ENCODE measurements around the gene STXBP6.

The STXBP6 gene

GRCh38 chr14:25067600-25067999, 17.7 kb upstream of the STXBP6 start:
- DNase-seq (no peak), ATAC-seq (no peak)
- Mint-ChIP-seq H3K4me3 (no peak overlapping the region), H3K4me1 (no peaks in the 10 kb centered on the region), H3K27ac (no peak overlapping the region), H3K9me3 (no peaks in the 10 kb centered on the region), H3K27me3 (peaks cover 10% of the 10 kb centered on the region), H3K36me3 (ENCODE audit: low read depth) (no peaks in the 10 kb centered on the region)

GRCh38 chr14:25062022-25062321, 12.0 kb upstream of the STXBP6 start:
- DNase-seq (no peak), ATAC-seq (no peak)
- H3K27ac Mint-ChIP-seq, result no peak overlapping the region
- H3K4me3 Mint-ChIP-seq, result no peak overlapping the region
- no peaks in the 10 kb centered on the region for H3K9me3 Mint-ChIP-seq
- H3K36me3 Mint-ChIP-seq (ENCODE audit: low read depth), result no peaks in the 10 kb centered on the region
- peaks cover 13% of the 10 kb centered on the region for H3K27me3 Mint-ChIP-seq
- no peaks in the 10 kb centered on the region for H3K4me1 Mint-ChIP-seq

DNA sequence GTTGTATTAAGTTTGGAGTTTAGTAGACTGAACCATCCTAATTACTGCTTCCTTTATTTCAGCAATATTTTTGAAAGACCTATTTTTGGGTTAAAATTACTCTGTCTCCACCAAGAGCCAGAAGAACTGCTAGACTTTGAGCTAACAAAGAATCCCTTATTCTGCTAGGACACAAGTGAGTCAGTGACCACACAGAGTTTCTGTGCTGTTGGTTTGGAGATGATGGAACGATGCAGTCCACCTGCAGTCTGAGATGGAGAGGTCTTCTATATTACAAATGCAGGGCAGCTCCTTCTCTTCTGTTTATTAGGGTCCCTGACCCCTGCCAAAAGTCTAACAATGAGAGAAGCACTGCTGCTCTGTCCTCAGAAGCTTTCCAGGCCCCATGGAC, 6.7 kb upstream of the STXBP6 start:
- no peaks in the 10 kb centered on the region for H3K36me3 Mint-ChIP-seq (ENCODE audit: low read depth)
- no peaks in the 10 kb centered on the region for H3K4me1 Mint-ChIP-seq
- no peak overlapping the region for H3K4me3 Mint-ChIP-seq
- no peaks in the 10 kb centered on the region for H3K9me3 Mint-ChIP-seq
- no peak for DNase-seq
- H3K27ac Mint-ChIP-seq, result no peak overlapping the region
- H3K27me3 Mint-ChIP-seq, result peaks cover 25% of the 10 kb centered on the region
- ATAC-seq, result no peak

GRCh38 chr14:25055992-25056687, 6.2 kb upstream of the STXBP6 start:
- Mint-ChIP-seq H3K4me3 (no peak overlapping the region), H3K27me3 (peaks cover 30% of the 10 kb centered on the region), H3K9me3 (no peaks in the 10 kb centered on the region), H3K36me3 (ENCODE audit: low read depth) (no peaks in the 10 kb centered on the region), H3K27ac (no peak overlapping the region), H3K4me1 (no peaks in the 10 kb centered on the region)
- no peak for DNase-seq
- no peak for ATAC-seq

DNA sequence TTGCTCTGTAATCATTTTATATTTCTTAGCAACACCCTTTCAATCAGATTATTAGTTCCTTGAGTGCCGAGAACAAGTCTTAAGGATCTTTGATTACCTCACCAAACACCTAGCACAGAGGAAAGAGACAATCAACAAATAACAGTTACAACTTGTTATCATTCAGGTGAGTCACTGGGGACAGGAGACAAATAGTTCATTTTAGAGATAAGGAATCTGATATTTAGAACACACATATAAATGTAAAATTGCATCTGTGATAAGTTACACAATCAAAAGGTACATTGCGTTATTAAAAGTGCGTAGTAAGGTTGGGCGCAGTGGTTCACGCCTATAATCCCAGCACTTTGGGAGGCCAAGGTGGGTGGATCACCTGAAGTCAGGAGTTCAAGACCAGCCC, 5.1 kb upstream of the STXBP6 start:
- Mint-ChIP-seq H3K9me3 (no peaks in the 10 kb centered on the region), H3K36me3 (ENCODE audit: low read depth) (no peaks in the 10 kb centered on the region), H3K4me3 (no peak overlapping the region), H3K27me3 (peaks cover 36% of the 10 kb centered on the region), H3K4me1 (peaks cover 4% of the 10 kb centered on the region), H3K27ac (no peak overlapping the region)
- DNase-seq (no peak), ATAC-seq (no peak)

- no peaks in the 10 kb centered on the region for H3K36me3 Mint-ChIP-seq (ENCODE audit: low read depth)
- H3K4me3 Mint-ChIP-seq, result no peak overlapping the region
- DNase-seq, result no peak
- no peak overlapping the region for H3K27ac Mint-ChIP-seq
- H3K27me3 Mint-ChIP-seq, result peaks cover 41% of the 10 kb centered on the region
- H3K9me3 Mint-ChIP-seq, result no peaks in the 10 kb centered on the region
- H3K4me1 Mint-ChIP-seq, result peaks cover 8% of the 10 kb centered on the region
- ATAC-seq, result no peak
These were observed 3.6 kb upstream of the STXBP6 start for GRCh38 chr14:25053585-25053984.

GRCh38 chr14:25052921-25053320, 3.0 kb upstream of the STXBP6 start:
- Mint-ChIP-seq H3K9me3 (no peaks in the 10 kb centered on the region), H3K4me1 (peaks cover 8% of the 10 kb centered on the region), H3K4me3 (no peak overlapping the region), H3K36me3 (ENCODE audit: low read depth) (no peaks in the 10 kb centered on the region), H3K27ac (no peak overlapping the region), H3K27me3 (peaks cover 44% of the 10 kb centered on the region)
- ATAC-seq (no peak), DNase-seq (no peak)

- DNase-seq, result no peak
- no peak for ATAC-seq
- H3K27ac Mint-ChIP-seq, result no peak overlapping the region
- H3K36me3 Mint-ChIP-seq (ENCODE audit: low read depth), result no peaks in the 10 kb centered on the region
- H3K4me1 Mint-ChIP-seq, result peaks cover 8% of the 10 kb centered on the region
- no peak overlapping the region for H3K4me3 Mint-ChIP-seq
- no peaks in the 10 kb centered on the region for H3K9me3 Mint-ChIP-seq
- peaks cover 44% of the 10 kb centered on the region for H3K27me3 Mint-ChIP-seq
These were observed 2.4 kb upstream of the STXBP6 start for GRCh38 chr14:25052385-25052784.

DNA sequence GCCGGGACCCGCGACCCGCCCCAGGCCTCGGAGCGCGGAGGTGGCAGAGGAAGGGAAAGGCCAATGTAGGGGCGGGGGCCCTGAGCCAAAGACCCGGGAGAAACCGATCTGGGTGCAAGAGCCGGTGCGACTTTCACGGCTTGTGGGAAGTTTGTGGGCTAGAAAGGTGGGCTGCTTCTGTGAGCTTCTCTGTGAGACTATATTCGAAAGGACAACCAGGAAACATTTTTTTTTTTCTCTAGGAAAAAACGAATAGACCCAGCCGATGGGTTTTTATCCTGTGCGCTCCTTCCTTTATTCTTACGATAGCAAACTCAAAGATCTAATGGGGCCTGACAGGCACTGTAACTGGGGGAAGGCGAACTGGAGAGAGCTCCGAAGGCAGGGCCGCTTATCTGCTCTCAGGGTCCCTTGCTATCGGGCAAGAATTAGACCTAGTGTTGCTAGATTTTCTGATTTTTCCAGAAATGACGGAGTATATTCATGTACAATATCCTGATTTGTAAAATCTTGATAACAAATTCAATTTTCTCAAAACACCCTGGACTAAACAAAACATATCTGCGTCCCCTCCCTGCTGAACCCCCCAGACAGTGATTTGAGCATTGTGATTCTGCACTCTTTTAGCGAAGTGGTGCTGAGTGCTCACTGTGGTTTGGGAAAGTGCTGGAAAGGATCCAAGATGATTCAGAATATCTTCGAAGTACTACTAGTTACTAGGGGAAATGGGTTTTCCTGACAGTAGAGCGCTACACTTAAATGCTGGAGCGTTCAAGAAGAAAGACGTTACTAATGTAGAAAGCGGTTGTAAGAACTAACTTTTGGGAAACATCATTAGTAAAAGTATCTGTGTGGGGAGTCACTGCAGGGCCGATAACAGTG, 563 bp upstream of the STXBP6 start:
- DNase-seq, result no peak
- peaks cover 52% of the 10 kb centered on the region for H3K27me3 Mint-ChIP-seq
- peak overlapping the region; percentile 67 for H3K4me3 Mint-ChIP-seq
- ATAC-seq, result no peak
- no peaks in the 10 kb centered on the region for H3K9me3 Mint-ChIP-seq
- no peaks in the 10 kb centered on the region for H3K36me3 Mint-ChIP-seq (ENCODE audit: low read depth)
- no peak overlapping the region for H3K27ac Mint-ChIP-seq
- H3K4me1 Mint-ChIP-seq, result peaks cover 8% of the 10 kb centered on the region

DNA sequence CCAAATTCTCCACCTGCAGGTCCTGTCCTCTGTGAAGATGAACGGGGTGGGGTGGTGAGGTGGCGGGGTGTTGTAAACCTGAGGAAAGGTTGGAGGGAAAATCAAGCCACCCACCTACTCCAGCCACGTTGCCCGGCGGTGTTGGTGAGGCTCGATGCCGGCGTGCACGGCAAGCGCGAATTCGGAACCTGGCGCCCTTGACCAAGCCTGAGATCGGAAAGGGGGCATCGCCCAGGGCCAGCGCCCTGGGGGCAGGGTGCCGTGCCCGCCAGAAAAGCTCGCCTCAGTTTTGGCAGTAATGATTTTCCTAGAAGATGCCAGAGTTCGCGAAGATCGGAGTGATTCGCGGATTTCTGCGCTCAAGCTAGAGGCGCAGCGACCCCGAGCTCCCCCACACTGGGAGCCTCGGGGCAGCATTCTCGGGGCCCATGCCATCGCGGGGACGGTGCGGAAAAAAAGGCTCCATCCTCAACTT, 817 bp downstream of the STXBP6 start:
- ATAC-seq, result no peak
- Mint-ChIP-seq H3K9me3 (no peaks in the 10 kb centered on the region), H3K27me3 (peaks cover 49% of the 10 kb centered on the region)

GRCh38 chr14:25048170-25049016, 1.6 kb downstream of the STXBP6 start:
- Mint-ChIP-seq H3K27me3 (peaks cover 48% of the 10 kb centered on the region), H3K4me3 (no peak overlapping the region), H3K36me3 (ENCODE audit: low read depth) (no peaks in the 10 kb centered on the region), H3K4me1 (peaks cover 8% of the 10 kb centered on the region), H3K27ac (no peak overlapping the region), H3K9me3 (no peaks in the 10 kb centered on the region)
- ATAC-seq (no peak), DNase-seq (no peak)

More for the DNA sequence above, 817 bp downstream of the STXBP6 start:
- Mint-ChIP-seq H3K27ac (no peak overlapping the region), H3K4me1 (peaks cover 8% of the 10 kb centered on the region), H3K36me3 (ENCODE audit: low read depth) (no peaks in the 10 kb centered on the region), H3K4me3 (no peak overlapping the region)
- no peak for DNase-seq

DNA sequence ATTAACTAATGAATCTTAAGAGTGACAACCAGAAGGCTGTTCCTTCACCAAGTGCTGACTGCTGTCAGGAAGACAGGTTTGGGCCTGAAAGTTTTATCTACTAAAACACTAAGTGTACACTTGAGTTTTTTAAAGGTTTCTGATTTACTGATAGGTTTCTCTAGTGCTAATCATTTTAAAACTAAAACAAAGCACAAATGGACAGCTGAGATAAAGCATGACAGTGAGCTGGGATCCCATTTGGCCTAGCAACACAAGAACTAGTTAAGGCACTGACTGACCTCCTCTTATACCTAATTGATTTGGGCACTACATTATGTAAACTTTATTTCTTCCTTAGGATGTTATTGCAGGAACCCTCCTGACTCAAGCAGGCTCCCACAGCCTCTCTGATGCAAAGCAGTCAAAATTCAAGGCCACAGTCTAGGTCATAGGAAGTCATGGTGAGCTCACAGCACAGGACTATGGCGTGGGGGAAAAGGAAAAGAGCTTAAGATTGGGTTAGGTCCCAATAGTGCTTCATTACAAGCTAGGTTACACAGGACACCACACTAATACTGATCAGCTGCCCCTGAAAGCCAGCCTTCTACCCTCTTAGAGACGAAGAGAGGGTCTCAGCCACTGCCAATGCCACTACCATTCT, 3.5 kb downstream of the STXBP6 start:
- no peak overlapping the region for H3K27ac Mint-ChIP-seq
- H3K4me3 Mint-ChIP-seq, result no peak overlapping the region
- DNase-seq, result no peak
- no peaks in the 10 kb centered on the region for H3K9me3 Mint-ChIP-seq
- H3K27me3 Mint-ChIP-seq, result peaks cover 37% of the 10 kb centered on the region
- H3K36me3 Mint-ChIP-seq (ENCODE audit: low read depth), result no peaks in the 10 kb centered on the region
- no peak for ATAC-seq
- H3K4me1 Mint-ChIP-seq, result peaks cover 8% of the 10 kb centered on the region

GRCh38 chr14:25044106-25044698, 5.7 kb downstream of the STXBP6 start:
- ATAC-seq (no peak), DNase-seq (no peak)
- no peak overlapping the region for H3K4me3 Mint-ChIP-seq
- no peaks in the 10 kb centered on the region for H3K9me3 Mint-ChIP-seq
- no peaks in the 10 kb centered on the region for H3K36me3 Mint-ChIP-seq (ENCODE audit: low read depth)
- no peak overlapping the region for H3K27ac Mint-ChIP-seq
- H3K4me1 Mint-ChIP-seq, result peaks cover 4% of the 10 kb centered on the region
- peaks cover 23% of the 10 kb centered on the region for H3K27me3 Mint-ChIP-seq

Measured in activated naive CD8-positive, alpha-beta T cell treated with anti-CD3 and anti-CD28 coated beads, Interleukin-2, amount 50 U/mL, for 24 hours (primary cell).